Tibial nerve (tissue), 4 donors: Measurements from ENCODE around the gene MMD. TPM values are rescaled to one million over a fixed set of nuclear protein-coding genes. Genes with fewer than 3 reads are reported as not detected.

Experiments used
- DNase-seq, 2 donors: peaks; one replicate each; pipeline ENCODE4 v3.0.0-alpha.2; 2019; ENCODE audit warnings: low spot score in 2 of 2
- H3K27ac ChIP-seq, 4 donors: fragments of 200-600 bp; sonication (generic) in 3 of 4; one replicate each; pipeline ENCODE4 v1.5.1; 2017 to 2019; ENCODE audit warnings: mild to moderate bottlenecking in 1 of 4
- H3K27me3 ChIP-seq, 2 donors: fragments of 200-600 bp; sonication (generic) in 1 of 2; one replicate each; pipeline versions ENCODE4 v1.5.1 to v1.6.0; 2017 to 2019
- H3K36me3 ChIP-seq, 3 donors: fragments of 200-600 bp; sonication (generic); one replicate each; pipeline ENCODE4 v1.5.1; 2018 to 2019
- H3K4me1 ChIP-seq, 4 donors: fragments of 200-600 bp; sonication (generic) in 3 of 4; one replicate each; pipeline ENCODE4 v1.5.1; 2017 to 2019
- H3K4me3 ChIP-seq, 4 donors: fragments of 200-600 bp; sonication (generic) in 3 of 4; one replicate each; pipeline ENCODE4 v1.5.1; 2017 to 2019; ENCODE audit warnings: mild to moderate bottlenecking in 1 of 4, moderate library complexity in 1 of 4
- H3K9me3 ChIP-seq, 4 donors: fragments of 200-600 bp; sonication (generic) in 3 of 4; one replicate each; pipeline ENCODE4 v1.5.1; 2017 to 2019
- EP300 ChIP-seq, 2 donors: sonication (generic); formaldehyde crosslinking; IDR thresholded peaks; one replicate each; pipeline ENCODE4 v1.6.1; 2017; ENCODE audit warnings: antibody characterized with exemption in 2 of 2, mild to moderate bottlenecking in 1 of 2
- POLR2A ChIP-seq, 2 donors: fragments of 450-650 bp; IDR thresholded peaks; one replicate each; pipeline ENCODE4 v1.6.1; 2017; ENCODE audit warnings: antibody characterized with exemption in 2 of 2, mild to moderate bottlenecking in 2 of 2, moderate library complexity in 2 of 2
- WGBS, 2 donors: methylation state at CpG; one replicate each; pipeline ENCODE4 v1.1.5; 2018; 5-methylcytosine and 5-hydroxymethylcytosine counted together
- total RNA-seq, 4 donors: library from RNA; depleted of rRNA; stranded (reverse); fragments of >200 nt; gene quantifications; one replicate each; pipeline ENCODE4 v1.1.0, GENCODE V29; 2016
- TF ChIP-seq, protein P1 (sequence below), 5 experiments: fragments of 200-600 bp in 3 of 5; fragments of 450-650 bp in 2 of 5; sonication (generic) in 3 of 5; IDR thresholded peaks; one replicate each; pipeline ENCODE4 v1.5.1; 2016 to 2019; ENCODE audit warnings: antibody characterized with exemption in 5 of 5, mild to moderate bottlenecking in 3 of 5, moderate library complexity in 2 of 5

MMD gene
- total RNA-seq, 4 donors from 2014 or later: 16.1 to 60.9 (median 37.7) TPM

DNA sequence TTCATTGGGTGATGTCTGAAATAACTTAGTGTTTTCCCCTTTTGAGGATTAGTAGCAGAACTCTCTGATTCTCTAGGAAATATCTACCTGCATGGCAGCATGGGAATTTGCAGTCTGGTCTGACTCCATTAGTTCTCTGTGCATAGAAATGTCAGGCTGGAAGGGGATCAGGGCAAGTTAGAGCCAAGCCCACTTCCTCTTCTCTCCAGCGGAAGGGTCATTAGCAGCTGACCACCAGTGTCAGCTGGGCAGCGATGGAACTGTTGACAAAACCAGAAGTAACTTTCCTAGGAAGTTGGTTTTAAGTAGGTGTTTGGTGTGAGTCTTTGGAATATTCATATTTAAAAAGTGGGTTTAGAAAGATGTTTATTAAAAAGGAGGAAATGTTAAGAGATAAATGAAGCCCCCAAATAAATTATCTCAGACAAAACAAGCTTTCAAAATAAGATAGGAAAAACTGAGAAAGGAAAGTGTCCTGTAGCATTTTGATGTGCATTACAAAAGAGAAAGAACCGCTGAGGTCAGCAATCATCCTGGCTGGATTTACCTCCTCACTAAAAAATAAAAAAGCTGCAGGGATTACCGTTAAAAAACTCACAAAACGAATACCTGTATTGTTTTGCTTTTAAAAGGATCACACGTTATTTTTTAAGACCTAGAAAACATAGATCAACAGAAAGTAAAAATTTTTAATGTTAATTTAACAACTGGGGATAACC is 32.4 kb upstream of the MMD start:
- Histone ChIP-seq H3K27ac (no peak overlapping the region), H3K9me3 (no peaks in the 10 kb centered on the region), H3K4me3 (no peak overlapping the region), H3K4me1 (peaks cover 0 to 19% (median 0%) of the 10 kb centered on the region in 4 donors), H3K36me3 (no peaks in the 10 kb centered on the region), H3K27me3 (no peaks in the 10 kb centered on the region)
- 37 to 43% methylated on average over 6 of the region's 6 CpGs for WGBS, 2 donors
- TF ChIP-seq EP300 (IDR thresholded peaks at IDR 0.05): no peak
- TF ChIP-seq POLR2A (IDR thresholded peaks at IDR 0.05): no peak
- TF ChIP-seq, protein P1, sequence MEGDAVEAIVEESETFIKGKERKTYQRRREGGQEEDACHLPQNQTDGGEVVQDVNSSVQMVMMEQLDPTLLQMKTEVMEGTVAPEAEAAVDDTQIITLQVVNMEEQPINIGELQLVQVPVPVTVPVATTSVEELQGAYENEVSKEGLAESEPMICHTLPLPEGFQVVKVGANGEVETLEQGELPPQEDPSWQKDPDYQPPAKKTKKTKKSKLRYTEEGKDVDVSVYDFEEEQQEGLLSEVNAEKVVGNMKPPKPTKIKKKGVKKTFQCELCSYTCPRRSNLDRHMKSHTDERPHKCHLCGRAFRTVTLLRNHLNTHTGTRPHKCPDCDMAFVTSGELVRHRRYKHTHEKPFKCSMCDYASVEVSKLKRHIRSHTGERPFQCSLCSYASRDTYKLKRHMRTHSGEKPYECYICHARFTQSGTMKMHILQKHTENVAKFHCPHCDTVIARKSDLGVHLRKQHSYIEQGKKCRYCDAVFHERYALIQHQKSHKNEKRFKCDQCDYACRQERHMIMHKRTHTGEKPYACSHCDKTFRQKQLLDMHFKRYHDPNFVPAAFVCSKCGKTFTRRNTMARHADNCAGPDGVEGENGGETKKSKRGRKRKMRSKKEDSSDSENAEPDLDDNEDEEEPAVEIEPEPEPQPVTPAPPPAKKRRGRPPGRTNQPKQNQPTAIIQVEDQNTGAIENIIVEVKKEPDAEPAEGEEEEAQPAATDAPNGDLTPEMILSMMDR (IDR thresholded peaks at IDR 0.05): no peak
- DNase-seq: no peak

DNA sequence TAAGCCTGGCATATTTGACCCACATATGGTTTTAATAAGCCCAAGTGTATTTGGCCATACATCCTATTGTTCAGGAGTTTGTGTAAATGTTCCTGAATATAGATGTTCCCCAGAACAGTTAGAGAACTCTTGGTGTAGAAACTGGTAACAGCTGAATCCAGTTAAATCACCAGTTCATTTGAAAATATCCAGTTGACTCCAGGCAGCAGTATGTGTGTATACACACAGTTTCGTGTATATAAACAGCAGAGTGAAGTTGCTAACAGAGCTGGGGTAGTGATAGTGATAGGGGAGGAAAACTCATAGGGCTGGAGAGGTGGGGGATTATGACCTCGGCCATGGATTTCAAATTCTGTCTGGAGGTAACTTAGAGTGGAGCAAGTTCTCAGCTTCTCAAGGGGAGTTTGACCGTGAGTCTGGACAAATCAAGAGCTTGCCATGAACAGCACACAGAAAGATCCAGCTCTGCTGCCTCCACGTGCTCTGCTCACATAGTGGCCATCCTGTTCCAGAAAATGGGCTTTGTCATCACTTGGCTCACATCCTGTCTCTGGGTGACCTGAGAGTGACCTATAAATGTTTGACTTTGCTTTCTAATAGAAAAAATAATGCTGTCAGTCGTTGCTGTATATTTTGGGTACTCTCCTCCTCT is 30.6 kb upstream of the MMD start:
- Histone ChIP-seq H3K9me3 (no peaks in the 10 kb centered on the region), H3K36me3 (no peaks in the 10 kb centered on the region), H3K4me1 (peaks cover 0 to 19% (median 0%) of the 10 kb centered on the region in 4 donors), H3K4me3 (no peak overlapping the region), H3K27ac (no peak overlapping the region), H3K27me3 (no peaks in the 10 kb centered on the region)
- TF ChIP-seq, protein P1 (IDR thresholded peaks at IDR 0.05): no peak
- TF ChIP-seq EP300 (IDR thresholded peaks at IDR 0.05) (peak in 1 of 2 donors; percentile 59), POLR2A (IDR thresholded peaks at IDR 0.05) (no peak)
- WGBS, 2 donors: 46 to 48% methylated on average over 5 of the region's 5 CpGs
- DNase-seq: peak in 1 of 2 donors; percentile 49

DNA sequence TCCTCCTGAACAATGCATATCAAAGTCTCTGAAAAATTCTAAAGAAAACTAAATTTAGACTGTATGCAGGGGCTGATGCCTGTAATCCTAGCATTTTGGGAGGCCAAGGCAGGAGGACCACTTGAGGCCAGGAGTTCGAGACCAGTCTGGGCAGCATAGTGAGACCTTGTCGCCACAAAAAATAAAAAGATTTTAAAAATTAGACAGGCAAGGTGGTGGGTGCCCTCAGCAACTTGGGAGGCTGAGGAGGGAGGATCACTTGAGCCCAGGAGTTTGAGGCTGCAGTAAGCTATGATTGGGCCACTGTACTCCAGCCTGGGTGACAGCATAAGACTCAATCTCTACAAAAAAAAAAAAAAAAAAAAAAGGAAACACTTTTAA is 30.1 kb upstream of the MMD start:
- no peak overlapping the region for H3K27ac ChIP-seq
- no peaks in the 10 kb centered on the region for H3K27me3 ChIP-seq
- WGBS, 2 donors: 95 to 96% methylated on average over 2 of the region's 2 CpGs
- peaks cover 0 to 19% (median 0%) of the 10 kb centered on the region in 4 donors for H3K4me1 ChIP-seq
- no peaks in the 10 kb centered on the region for H3K36me3 ChIP-seq
- TF ChIP-seq, protein P1 (IDR thresholded peaks at IDR 0.05): no peak
- no peak for TF ChIP-seq EP300 (IDR thresholded peaks at IDR 0.05)
- no peak for TF ChIP-seq POLR2A (IDR thresholded peaks at IDR 0.05)
- no peak for DNase-seq
- H3K9me3 ChIP-seq: no peaks in the 10 kb centered on the region
- no peak overlapping the region for H3K4me3 ChIP-seq

DNA sequence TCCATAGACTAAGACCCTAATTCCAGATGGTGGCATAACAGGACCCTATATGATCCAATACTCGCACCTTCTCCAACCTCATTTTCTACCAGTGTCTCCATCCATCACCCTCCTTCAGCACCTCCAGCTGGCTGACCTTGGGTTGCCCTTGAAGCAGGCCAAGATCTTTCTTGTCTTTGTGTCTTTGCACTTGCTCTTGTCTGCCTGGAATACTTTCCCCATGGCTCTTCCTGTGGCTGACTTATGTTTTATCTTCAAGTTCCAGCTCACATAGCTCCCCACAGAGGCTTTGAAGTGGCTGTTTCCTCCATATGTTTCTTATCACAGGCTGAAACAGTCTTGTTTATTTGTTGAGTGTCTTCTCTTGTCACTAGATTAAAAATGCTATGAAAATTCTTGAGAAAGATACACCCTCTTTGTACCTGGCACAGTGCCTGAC is 29.6 kb upstream of the MMD start:
- TF ChIP-seq EP300 (IDR thresholded peaks at IDR 0.05) (no peak), POLR2A (IDR thresholded peaks at IDR 0.05) (no peak)
- TF ChIP-seq, protein P1 (IDR thresholded peaks at IDR 0.05): no peak
- H3K4me1 ChIP-seq: peaks cover 0 to 19% (median 2%) of the 10 kb centered on the region in 4 donors
- H3K9me3 ChIP-seq: no peaks in the 10 kb centered on the region
- H3K27me3 ChIP-seq: no peaks in the 10 kb centered on the region
- no peak overlapping the region for H3K27ac ChIP-seq
- H3K36me3 ChIP-seq: no peaks in the 10 kb centered on the region
- H3K4me3 ChIP-seq: no peak overlapping the region
- DNase-seq: no peak
- WGBS, 2 donors: 91 to 96% methylated on average over 1 of the region's 1 CpG

DNA sequence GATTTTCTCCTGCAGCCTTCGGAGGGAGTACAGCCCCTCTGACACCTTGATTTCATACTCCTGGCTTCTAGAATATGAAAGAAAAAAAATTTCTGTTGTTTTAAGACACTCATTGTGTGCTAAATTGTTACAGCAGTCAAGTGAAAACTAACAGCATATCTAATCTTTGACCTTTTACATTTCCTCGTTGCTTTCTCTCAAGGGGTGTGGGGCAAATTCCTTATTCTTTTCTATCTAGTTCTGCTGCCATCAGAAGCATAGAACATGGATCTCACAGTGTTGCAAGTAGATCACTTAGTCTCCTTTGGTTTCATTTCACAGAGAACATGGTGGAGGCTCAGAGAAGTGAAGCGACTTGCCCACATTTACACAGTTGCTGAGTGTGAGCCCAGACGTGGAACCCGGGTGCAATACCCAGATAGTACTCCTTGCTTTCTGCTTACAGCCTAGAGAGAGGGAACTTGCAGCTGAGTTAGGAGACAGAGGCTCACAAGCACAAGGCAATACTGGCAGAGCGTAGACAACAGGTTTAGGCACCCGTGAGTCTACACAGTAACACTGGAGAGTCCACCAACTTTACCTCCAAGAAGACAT is 28.7 kb upstream of the MMD start:
- Histone ChIP-seq H3K4me1 (peaks cover 0 to 22% (median 2%) of the 10 kb centered on the region in 4 donors), H3K27ac (no peak overlapping the region)
- no peak for DNase-seq

More for the DNA sequence above, 28.7 kb upstream of the MMD start:
- 84 to 88% methylated on average over 7 of the region's 7 CpGs for WGBS, 2 donors
- H3K36me3 ChIP-seq: no peaks in the 10 kb centered on the region
- H3K9me3 ChIP-seq: no peaks in the 10 kb centered on the region
- no peak for TF ChIP-seq EP300 (IDR thresholded peaks at IDR 0.05)
- no peak for TF ChIP-seq POLR2A (IDR thresholded peaks at IDR 0.05)
- TF ChIP-seq, protein P1 (IDR thresholded peaks at IDR 0.05): no peak
- no peaks in the 10 kb centered on the region for H3K27me3 ChIP-seq
- no peak overlapping the region for H3K4me3 ChIP-seq
